ENCODE data around the gene MEI1. TPM values are rescaled to one million over a fixed set of nuclear protein-coding genes. Genes with fewer than 3 reads are reported as not detected.

Gene MEI1
- total RNA-seq, 1 donor: 0.36 TPM

DNA sequence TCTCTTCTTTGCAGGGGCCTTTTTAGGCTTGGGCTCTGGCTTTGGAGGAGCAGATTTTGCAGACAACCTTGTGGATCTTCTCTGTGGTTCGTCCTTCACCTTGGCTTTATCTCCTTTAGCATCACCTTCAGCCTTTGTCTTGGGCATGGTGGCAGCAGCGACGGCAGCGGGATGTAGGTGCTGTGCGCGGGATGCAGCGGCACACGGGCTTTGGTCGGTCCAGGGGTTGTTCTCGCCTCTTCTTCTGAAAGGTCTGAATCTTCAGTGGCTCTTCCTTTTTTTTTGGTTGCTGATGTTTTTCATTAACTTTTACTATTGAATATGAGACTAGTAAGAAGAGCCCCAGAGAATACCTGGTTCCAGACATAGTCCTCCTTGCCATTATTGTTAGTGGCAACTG is 10.0 kb downstream of the MEI1 start:
- H3K27ac ChIP-seq (ENCODE audit: low read depth, low read length): no peak overlapping the region
- H3K9me3 ChIP-seq (ENCODE audit: low read depth, low read length): no peaks in the 10 kb centered on the region
- H4K20me1 ChIP-seq (ENCODE audit: insufficient read depth, low read length): no peaks in the 10 kb centered on the region
- no peak for DNase-seq (ENCODE audit: insufficient read length, low spot score, missing footprints)
- H3K4me3 ChIP-seq (ENCODE audit: insufficient read depth, low read length): no peak overlapping the region
- no peaks in the 10 kb centered on the region for H3K27me3 ChIP-seq (ENCODE audit: insufficient read depth, low read length)
- H3K36me3 ChIP-seq (ENCODE audit: insufficient read depth, low read length): no peaks in the 10 kb centered on the region
- H2AFZ ChIP-seq (ENCODE audit: low read length): no peak overlapping the region
- no peak overlapping the region for H3K4me2 ChIP-seq (ENCODE audit: insufficient read depth, low read length)
- no peaks in the 10 kb centered on the region for H3K4me1 ChIP-seq (ENCODE audit: insufficient read depth, low read length)
- TF ChIP-seq, protein P1, sequence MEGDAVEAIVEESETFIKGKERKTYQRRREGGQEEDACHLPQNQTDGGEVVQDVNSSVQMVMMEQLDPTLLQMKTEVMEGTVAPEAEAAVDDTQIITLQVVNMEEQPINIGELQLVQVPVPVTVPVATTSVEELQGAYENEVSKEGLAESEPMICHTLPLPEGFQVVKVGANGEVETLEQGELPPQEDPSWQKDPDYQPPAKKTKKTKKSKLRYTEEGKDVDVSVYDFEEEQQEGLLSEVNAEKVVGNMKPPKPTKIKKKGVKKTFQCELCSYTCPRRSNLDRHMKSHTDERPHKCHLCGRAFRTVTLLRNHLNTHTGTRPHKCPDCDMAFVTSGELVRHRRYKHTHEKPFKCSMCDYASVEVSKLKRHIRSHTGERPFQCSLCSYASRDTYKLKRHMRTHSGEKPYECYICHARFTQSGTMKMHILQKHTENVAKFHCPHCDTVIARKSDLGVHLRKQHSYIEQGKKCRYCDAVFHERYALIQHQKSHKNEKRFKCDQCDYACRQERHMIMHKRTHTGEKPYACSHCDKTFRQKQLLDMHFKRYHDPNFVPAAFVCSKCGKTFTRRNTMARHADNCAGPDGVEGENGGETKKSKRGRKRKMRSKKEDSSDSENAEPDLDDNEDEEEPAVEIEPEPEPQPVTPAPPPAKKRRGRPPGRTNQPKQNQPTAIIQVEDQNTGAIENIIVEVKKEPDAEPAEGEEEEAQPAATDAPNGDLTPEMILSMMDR (IDR thresholded peaks at IDR 0.05; ENCODE audit: extremely low read depth, low read depth, low read length): no peak
- H3K79me2 ChIP-seq (ENCODE audit: insufficient read depth, low read length): no peaks in the 10 kb centered on the region

DNA sequence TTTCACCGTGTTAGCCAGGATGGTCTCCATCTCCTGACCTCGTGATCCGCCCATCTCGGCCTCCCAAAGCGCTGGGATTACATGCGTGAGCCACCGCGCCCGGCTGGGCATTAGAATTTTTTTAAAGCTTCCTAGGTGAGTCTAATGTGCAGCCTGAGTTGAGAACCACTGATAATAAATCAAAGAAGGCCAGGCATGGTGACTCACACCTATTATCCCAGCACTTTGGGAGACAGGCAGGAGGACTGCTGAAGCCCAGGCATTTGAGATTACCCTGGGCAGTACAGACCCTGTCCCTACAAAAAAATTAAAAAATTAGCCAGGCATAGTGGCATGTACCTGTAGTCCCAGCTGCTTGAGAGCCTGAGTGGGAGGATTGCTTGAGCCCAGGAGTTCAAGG is 13.7 kb downstream of the MEI1 start:
- TF ChIP-seq, protein P1 (IDR thresholded peaks at IDR 0.05; ENCODE audit: extremely low read depth, low read depth, low read length): no peak
- no peaks in the 10 kb centered on the region for H3K36me3 ChIP-seq (ENCODE audit: insufficient read depth, low read length)
- no peak overlapping the region for H3K4me3 ChIP-seq (ENCODE audit: insufficient read depth, low read length)
- no peaks in the 10 kb centered on the region for H4K20me1 ChIP-seq (ENCODE audit: insufficient read depth, low read length)
- H3K4me1 ChIP-seq (ENCODE audit: insufficient read depth, low read length): no peaks in the 10 kb centered on the region
- no peak overlapping the region for H3K4me2 ChIP-seq (ENCODE audit: insufficient read depth, low read length)
- H2AFZ ChIP-seq (ENCODE audit: low read length): no peak overlapping the region
- H3K27me3 ChIP-seq (ENCODE audit: insufficient read depth, low read length): peaks cover 3% of the 10 kb centered on the region
- no peak overlapping the region for H3K27ac ChIP-seq (ENCODE audit: low read depth, low read length)
- no peaks in the 10 kb centered on the region for H3K79me2 ChIP-seq (ENCODE audit: insufficient read depth, low read length)
- no peak for DNase-seq (ENCODE audit: insufficient read length, low spot score, missing footprints)
- no peaks in the 10 kb centered on the region for H3K9me3 ChIP-seq (ENCODE audit: low read depth, low read length)

DNA sequence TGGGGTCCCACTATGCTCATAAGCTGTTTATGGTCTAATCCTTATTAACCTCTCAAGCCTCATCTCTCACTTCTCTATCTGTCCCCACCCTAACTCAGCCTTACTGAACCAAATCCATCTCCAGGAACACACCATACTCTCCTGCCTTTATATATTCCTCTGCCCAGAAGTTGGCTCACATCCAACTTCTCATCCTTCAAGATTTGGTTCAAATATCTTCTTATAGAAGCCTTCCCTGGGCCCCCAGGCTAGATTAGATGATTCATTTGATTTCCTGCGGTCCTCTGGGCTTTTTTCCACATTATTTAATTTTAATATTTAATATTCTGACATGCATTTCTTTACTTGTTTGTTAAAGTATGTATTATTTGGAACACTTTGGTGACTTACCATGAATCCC is 23.2 kb downstream of the MEI1 start:
- Histone ChIP-seq H3K4me1 (ENCODE audit: insufficient read depth, low read length) (no peaks in the 10 kb centered on the region), H4K20me1 (ENCODE audit: insufficient read depth, low read length) (no peaks in the 10 kb centered on the region), H3K4me2 (ENCODE audit: insufficient read depth, low read length) (no peak overlapping the region), H3K4me3 (ENCODE audit: insufficient read depth, low read length) (no peak overlapping the region), H3K27ac (ENCODE audit: low read depth, low read length) (no peak overlapping the region), H2AFZ (ENCODE audit: low read length) (no peak overlapping the region), H3K9me3 (ENCODE audit: low read depth, low read length) (no peaks in the 10 kb centered on the region), H3K27me3 (ENCODE audit: insufficient read depth, low read length) (no peaks in the 10 kb centered on the region), H3K79me2 (ENCODE audit: insufficient read depth, low read length) (no peaks in the 10 kb centered on the region), H3K36me3 (ENCODE audit: insufficient read depth, low read length) (no peaks in the 10 kb centered on the region)
- TF ChIP-seq, protein P1 (IDR thresholded peaks at IDR 0.05; ENCODE audit: extremely low read depth, low read depth, low read length): no peak
- DNase-seq (ENCODE audit: insufficient read length, low spot score, missing footprints): no peak

DNA sequence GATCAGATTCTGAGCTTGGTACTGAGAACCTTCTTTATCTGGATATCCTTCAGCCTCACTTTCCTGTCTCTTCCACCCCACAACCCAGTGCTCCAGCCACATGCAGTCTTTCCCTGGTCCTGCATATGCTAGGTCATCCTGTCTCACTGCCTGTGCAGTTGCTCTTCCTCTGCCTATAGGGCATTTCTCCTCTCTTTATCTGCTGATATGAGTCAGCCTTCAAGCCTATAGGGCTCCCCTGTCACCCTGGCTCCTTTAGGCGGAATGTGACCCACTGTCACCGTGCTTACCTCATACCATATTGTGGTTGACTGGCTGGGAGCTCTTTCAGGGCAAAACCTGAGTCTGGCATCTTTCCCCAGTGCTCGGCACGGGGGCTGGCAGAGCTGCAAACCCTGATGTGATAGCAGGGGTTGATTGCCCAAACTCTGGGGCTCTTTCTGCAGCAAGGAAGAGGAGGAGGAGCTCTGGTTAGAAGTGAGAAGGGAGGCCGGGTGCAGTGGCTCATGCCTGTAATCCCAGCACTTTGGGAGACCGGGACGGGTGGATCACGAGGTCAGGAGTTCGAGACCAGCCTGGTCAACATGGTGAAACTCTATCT is 26.3 kb downstream of the MEI1 start:
- TF ChIP-seq, protein P1 (IDR thresholded peaks at IDR 0.05; ENCODE audit: extremely low read depth, low read depth, low read length): no peak

More for the DNA sequence above, 26.3 kb downstream of the MEI1 start:
- no peak for DNase-seq (ENCODE audit: insufficient read length, low spot score, missing footprints)
- Histone ChIP-seq H3K4me3 (ENCODE audit: insufficient read depth, low read length) (no peak overlapping the region), H4K20me1 (ENCODE audit: insufficient read depth, low read length) (no peaks in the 10 kb centered on the region), H2AFZ (ENCODE audit: low read length) (no peak overlapping the region), H3K27ac (ENCODE audit: low read depth, low read length) (no peak overlapping the region), H3K36me3 (ENCODE audit: insufficient read depth, low read length) (no peaks in the 10 kb centered on the region), H3K9me3 (ENCODE audit: low read depth, low read length) (no peaks in the 10 kb centered on the region), H3K4me2 (ENCODE audit: insufficient read depth, low read length) (no peak overlapping the region), H3K27me3 (ENCODE audit: insufficient read depth, low read length) (no peaks in the 10 kb centered on the region), H3K79me2 (ENCODE audit: insufficient read depth, low read length) (no peaks in the 10 kb centered on the region), H3K4me1 (ENCODE audit: insufficient read depth, low read length) (no peaks in the 10 kb centered on the region)

All from osteoblast (primary cell).